Stimulated activated CD8-positive, alpha-beta memory T cell treated with anti-CD3 and anti-CD28 coated beads, Interleukin-15, amount 100 ng/mL, for 1 hour (primary cell): ENCODE data around the gene SVOPL.

ENCODE experiments used
- DNase-seq: peaks from one replicate; pipeline ENCODE4 v3.0.0-alpha.2; 2020; ENCODE audit warnings: low read depth

The SVOPL gene

GRCh38 chr7:138607216-138608126 lies 93.7 kb downstream of the SVOPL start:
- DNase-seq: no peak

GRCh38 chr7:138606236-138606635 lies 94.9 kb downstream of the SVOPL start:
- no peak for DNase-seq

- DNase-seq: no peak
These were observed 97.4 kb downstream of the SVOPL start for GRCh38 chr7:138603549-138604318.

GRCh38 chr7:138602451-138602850 lies 98.7 kb downstream of the SVOPL start:
- no peak for DNase-seq

GRCh38 chr7:138595454-138595853 lies 105.7 kb downstream of the SVOPL start:
- DNase-seq: no peak

- no peak for DNase-seq
These were observed 111.0 kb downstream of the SVOPL start for GRCh38 chr7:138590154-138590553.

- no peak for DNase-seq
These were observed 112.2 kb downstream of the SVOPL start for GRCh38 chr7:138588986-138589385.

GRCh38 chr7:138587485-138587884 lies 113.7 kb downstream of the SVOPL start:
- DNase-seq: no peak

- no peak for DNase-seq
These were observed 115.7 kb downstream of the SVOPL start for GRCh38 chr7:138585283-138585993.

GRCh38 chr7:138584696-138585095 lies 116.5 kb downstream of the SVOPL start:
- DNase-seq: no peak

- no peak for DNase-seq
These were observed 116.9 kb downstream of the SVOPL start for GRCh38 chr7:138584283-138584682.

- no peak for DNase-seq
These were observed 120.1 kb downstream of the SVOPL start for GRCh38 chr7:138581065-138581464.

GRCh38 chr7:138579671-138580070 lies 121.5 kb downstream of the SVOPL start:
- no peak for DNase-seq

GRCh38 chr7:138579136-138579535 lies 122.0 kb downstream of the SVOPL start:
- no peak for DNase-seq

GRCh38 chr7:138575897-138576428 lies 125.2 kb downstream of the SVOPL start:
- no peak for DNase-seq

- no peak for DNase-seq
These were observed 127.4 kb downstream of the SVOPL start for GRCh38 chr7:138573741-138574140.

GRCh38 chr7:138570715-138571114 lies 130.4 kb downstream of the SVOPL start:
- DNase-seq: no peak

GRCh38 chr7:138569418-138569817 lies 131.7 kb downstream of the SVOPL start:
- DNase-seq: no peak

GRCh38 chr7:138568655-138569054 lies 132.5 kb downstream of the SVOPL start:
- no peak for DNase-seq

- DNase-seq: no peak
These were observed 135.6 kb downstream of the SVOPL start for GRCh38 chr7:138565451-138566114.

- DNase-seq: no peak
These were observed 136.1 kb downstream of the SVOPL start for GRCh38 chr7:138565071-138565450.

- no peak for DNase-seq
These were observed 136.8 kb downstream of the SVOPL start for GRCh38 chr7:138564365-138564764.
